ENCODE results near the gene INSR. TPM values are rescaled to one million over a fixed set of nuclear protein-coding genes. Genes with fewer than 3 reads are reported as not detected.
A peak's percentile ranks its signal among the peaks of the same experiment; 100 is the strongest.

Gene INSR
- total and polyA plus RNA-seq, 5 donors: 17.3 to 58.6 (median 53.0) TPM

GRCh38 chr19:7257148-7258040 lies 36.8 kb downstream of the INSR start:
- H3K27ac ChIP-seq (ENCODE audit: low read length): no peak overlapping the region
- ATAC-seq (peak in 1 of 2 donors; percentile 78), DNase-seq (peak in 1 of 3 donors; percentile 48)
- 60% methylated on average over 17 of the region's 17 CpGs for WGBS
- no peak overlapping the region for H3K4me3 ChIP-seq (ENCODE audit: low read length)
- intact Hi-C loops (cut with DNase I): no loop called here
- H3K4me1 ChIP-seq (ENCODE audit: control insufficient read depth, insufficient read depth, low read length): no peaks in the 10 kb centered on the region
- H3K9me3 ChIP-seq (ENCODE audit: control insufficient read depth, low read length): no peaks in the 10 kb centered on the region
- no peaks in the 10 kb centered on the region for H3K27me3 ChIP-seq (ENCODE audit: control insufficient read depth, insufficient read depth)

- WGBS: 90% methylated on average over 6 of the region's 6 CpGs
- peaks cover 4% of the 10 kb centered on the region for H3K4me1 ChIP-seq (ENCODE audit: control insufficient read depth, insufficient read depth, low read length)
- DNase-seq (no peak), ATAC-seq (no peak)
- intact Hi-C loops (cut with DNase I): no loop called here
- no peak overlapping the region for H3K27ac ChIP-seq (ENCODE audit: low read length)
- H3K9me3 ChIP-seq (ENCODE audit: control insufficient read depth, low read length): no peaks in the 10 kb centered on the region
- no peak overlapping the region for H3K4me3 ChIP-seq (ENCODE audit: low read length)
- H3K27me3 ChIP-seq (ENCODE audit: control insufficient read depth, insufficient read depth): no peaks in the 10 kb centered on the region
Observed at GRCh38 chr19:7255631-7256030, 38.6 kb downstream of the INSR start.

- intact Hi-C loops (cut with DNase I): no loop called here
- Histone ChIP-seq H3K9me3 (ENCODE audit: control insufficient read depth, low read length) (no peaks in the 10 kb centered on the region), H3K4me1 (ENCODE audit: control insufficient read depth, insufficient read depth, low read length) (peaks cover 5% of the 10 kb centered on the region), H3K27me3 (ENCODE audit: control insufficient read depth, insufficient read depth) (no peaks in the 10 kb centered on the region), H3K27ac (ENCODE audit: low read length) (no peak overlapping the region), H3K4me3 (ENCODE audit: low read length) (no peak overlapping the region)
- DNase-seq (no peak), ATAC-seq (peak in 1 of 2 donors; percentile 73)
- WGBS: 77% methylated on average over 8 of the region's 8 CpGs
Observed at GRCh38 chr19:7255119-7255518, 39.1 kb downstream of the INSR start.

- WGBS: 71% methylated on average over 11 of the region's 11 CpGs
- intact Hi-C loops (cut with DNase I): no loop called here
- peak in 1 of 2 donors; percentile 47 for ATAC-seq
- Histone ChIP-seq H3K27ac (ENCODE audit: low read length) (no peak overlapping the region), H3K4me1 (ENCODE audit: control insufficient read depth, insufficient read depth, low read length) (peaks cover 5% of the 10 kb centered on the region), H3K27me3 (ENCODE audit: control insufficient read depth, insufficient read depth) (no peaks in the 10 kb centered on the region), H3K9me3 (ENCODE audit: control insufficient read depth, low read length) (no peaks in the 10 kb centered on the region), H3K4me3 (ENCODE audit: low read length) (no peak overlapping the region)
- no peak for DNase-seq
Observed at GRCh38 chr19:7254590-7254989, 39.6 kb downstream of the INSR start.

GRCh38 chr19:7252364-7252763 lies 41.9 kb downstream of the INSR start:
- no peaks in the 10 kb centered on the region for H3K27me3 ChIP-seq (ENCODE audit: control insufficient read depth, insufficient read depth)
- H3K27ac ChIP-seq (ENCODE audit: low read length): no peak overlapping the region
- ATAC-seq (no peak), DNase-seq (no peak)
- WGBS: 93% methylated on average over 11 of the region's 11 CpGs
- no peak overlapping the region for H3K4me3 ChIP-seq (ENCODE audit: low read length)
- intact Hi-C loops (cut with DNase I): no loop called here
- peaks cover 5% of the 10 kb centered on the region for H3K4me1 ChIP-seq (ENCODE audit: control insufficient read depth, insufficient read depth, low read length)
- H3K9me3 ChIP-seq (ENCODE audit: control insufficient read depth, low read length): no peaks in the 10 kb centered on the region

- Histone ChIP-seq H3K27ac (ENCODE audit: low read length) (no peak overlapping the region), H3K9me3 (ENCODE audit: control insufficient read depth, low read length) (no peaks in the 10 kb centered on the region), H3K27me3 (ENCODE audit: control insufficient read depth, insufficient read depth) (no peaks in the 10 kb centered on the region), H3K4me1 (ENCODE audit: control insufficient read depth, insufficient read depth, low read length) (peaks cover 5% of the 10 kb centered on the region), H3K4me3 (ENCODE audit: low read length) (no peak overlapping the region)
- no peak for DNase-seq
- ATAC-seq: no peak
- 92% methylated on average over 4 of the region's 4 CpGs for WGBS
- intact Hi-C loops (cut with DNase I): no loop called here
Observed at GRCh38 chr19:7251494-7251893, 42.7 kb downstream of the INSR start.

GRCh38 chr19:7250951-7251350 lies 43.3 kb downstream of the INSR start:
- intact Hi-C loops (cut with DNase I): no loop called here
- no peak for DNase-seq
- H3K9me3 ChIP-seq (ENCODE audit: control insufficient read depth, low read length): no peaks in the 10 kb centered on the region
- H3K4me3 ChIP-seq (ENCODE audit: low read length): no peak overlapping the region
- H3K27ac ChIP-seq (ENCODE audit: low read length): no peak overlapping the region
- no peaks in the 10 kb centered on the region for H3K27me3 ChIP-seq (ENCODE audit: control insufficient read depth, insufficient read depth)
- 48% methylated on average over 4 of the region's 4 CpGs for WGBS
- peak in 1 of 2 donors; percentile 26 for ATAC-seq
- H3K4me1 ChIP-seq (ENCODE audit: control insufficient read depth, insufficient read depth, low read length): peaks cover 5% of the 10 kb centered on the region

GRCh38 chr19:7250057-7250596 lies 44.1 kb downstream of the INSR start:
- Histone ChIP-seq H3K9me3 (ENCODE audit: control insufficient read depth, low read length) (no peaks in the 10 kb centered on the region), H3K4me3 (ENCODE audit: low read length) (no peak overlapping the region), H3K27ac (ENCODE audit: low read length) (no peak overlapping the region), H3K27me3 (ENCODE audit: control insufficient read depth, insufficient read depth) (no peaks in the 10 kb centered on the region), H3K4me1 (ENCODE audit: control insufficient read depth, insufficient read depth, low read length) (peaks cover 5% of the 10 kb centered on the region)
- intact Hi-C loops (cut with DNase I): no loop called here
- ATAC-seq (no peak), DNase-seq (no peak)
- 56% methylated on average over 1 of the region's 1 CpG for WGBS

- no peak overlapping the region for H3K27ac ChIP-seq (ENCODE audit: low read length)
- no peak overlapping the region for H3K4me3 ChIP-seq (ENCODE audit: low read length)
- DNase-seq (no peak), ATAC-seq (peak; percentile 20 to 21)
- WGBS: 39% methylated on average over 4 of the region's 4 CpGs
- H3K27me3 ChIP-seq (ENCODE audit: control insufficient read depth, insufficient read depth): no peaks in the 10 kb centered on the region
- no peaks in the 10 kb centered on the region for H3K9me3 ChIP-seq (ENCODE audit: control insufficient read depth, low read length)
- H3K4me1 ChIP-seq (ENCODE audit: control insufficient read depth, insufficient read depth, low read length): peaks cover 5% of the 10 kb centered on the region
- intact Hi-C loops (cut with DNase I): no loop called here
Observed at GRCh38 chr19:7247155-7247554, 47.1 kb downstream of the INSR start.

GRCh38 chr19:7246601-7247000 lies 47.6 kb downstream of the INSR start:
- Histone ChIP-seq H3K4me1 (ENCODE audit: control insufficient read depth, insufficient read depth, low read length) (peaks cover 7% of the 10 kb centered on the region), H3K9me3 (ENCODE audit: control insufficient read depth, low read length) (no peaks in the 10 kb centered on the region), H3K4me3 (ENCODE audit: low read length) (no peak overlapping the region), H3K27ac (ENCODE audit: low read length) (no peak overlapping the region), H3K27me3 (ENCODE audit: control insufficient read depth, insufficient read depth) (no peaks in the 10 kb centered on the region)
- ATAC-seq: no peak
- 96% methylated on average over 2 of the region's 2 CpGs for WGBS
- intact Hi-C loops (cut with DNase I): no loop called here
- DNase-seq: no peak

- Histone ChIP-seq H3K4me3 (ENCODE audit: low read length) (no peak overlapping the region), H3K4me1 (ENCODE audit: control insufficient read depth, insufficient read depth, low read length) (peaks cover 3% of the 10 kb centered on the region), H3K27ac (ENCODE audit: low read length) (peak overlapping the region; percentile 81), H3K27me3 (ENCODE audit: control insufficient read depth, insufficient read depth) (no peaks in the 10 kb centered on the region), H3K9me3 (ENCODE audit: control insufficient read depth, low read length) (no peaks in the 10 kb centered on the region)
- intact Hi-C loops (cut with DNase I): no loop called here
- 57% methylated on average over 9 of the region's 9 CpGs for WGBS
- DNase-seq (no peak), ATAC-seq (peak; percentile 75 to 76)
Observed at GRCh38 chr19:7242601-7243258, 51.5 kb downstream of the INSR start.
